IPS DF 6.9 (cell line): ENCODE measurements around the gene MIS12.

Experiments
- DNase-seq: peaks from one replicate; pipeline ENCODE4 v3.0.0-alpha.2; 2013; ENCODE audit warnings: low read depth, low spot score
- H3K27ac ChIP-seq: one replicate; pipeline ENCODE4 v1.5.1; 2013; ENCODE audit warnings: low read length, control low read depth
- H3K27me3 ChIP-seq: 2 replicates; pipeline ENCODE4 v1.6.1; 2013; ENCODE audit warnings: mild to moderate bottlenecking, low read length; ENCODE audit not compliant: control insufficient read depth, insufficient read depth
- H3K36me3 ChIP-seq: 2 replicates; pipeline ENCODE4 v1.6.1; 2013; ENCODE audit warnings: low read length; ENCODE audit not compliant: control insufficient read depth, insufficient read depth
- H3K4me1 ChIP-seq: 2 replicates; pipeline ENCODE4 v1.6.1; 2013; ENCODE audit warnings: low read length; ENCODE audit not compliant: control insufficient read depth, insufficient read depth
- H3K4me3 ChIP-seq: 2 replicates; pipeline ENCODE4 v1.5.1; 2013; ENCODE audit warnings: mild to moderate bottlenecking, low read length
- H3K9me3 ChIP-seq: 2 replicates; pipeline ENCODE4 v1.6.1; 2013; ENCODE audit warnings: low read length, inconsistent platforms; ENCODE audit not compliant: control insufficient read depth, insufficient read depth
- WGBS: extraction: QIAGEN DNeasy Blood & Tissue Kit; methylation state at CpG from one replicate; pipeline ENCODE4 v1.1.7; 2013; ENCODE audit warnings: mixed read lengths, missing lambda C conversion rate; ENCODE audit not compliant: insufficient read length, insufficient coverage; 5-methylcytosine and 5-hydroxymethylcytosine counted together

MIS12 gene

GRCh38 chr17:5513628-5514027, 27.3 kb downstream of the MIS12 start:
- Histone ChIP-seq H3K4me3 (no peak overlapping the region), H3K4me1 (no peaks in the 10 kb centered on the region), H3K27me3 (no peaks in the 10 kb centered on the region), H3K9me3 (no peaks in the 10 kb centered on the region), H3K36me3 (no peaks in the 10 kb centered on the region), H3K27ac (no peak overlapping the region)
- WGBS: no CpG with 5 or more reads among the region's 7 CpGs
- no peak for DNase-seq

- H3K27ac ChIP-seq: no peak overlapping the region
- H3K36me3 ChIP-seq: no peaks in the 10 kb centered on the region
Measured at GRCh38 chr17:5514976-5515375, 28.6 kb downstream of the MIS12 start.

GRCh38 chr17:5516060-5516792, 29.9 kb downstream of the MIS12 start:
- DNase-seq: no peak
- Histone ChIP-seq H3K27ac (no peak overlapping the region), H3K4me3 (no peak overlapping the region)

More at GRCh38 chr17:5514976-5515375, 28.6 kb downstream of the MIS12 start:
- Histone ChIP-seq H3K4me1 (no peaks in the 10 kb centered on the region), H3K9me3 (no peaks in the 10 kb centered on the region), H3K4me3 (no peak overlapping the region), H3K27me3 (no peaks in the 10 kb centered on the region)
- DNase-seq: no peak
- WGBS: no CpG with 5 or more reads among the region's 10 CpGs

GRCh38 chr17:5522476-5522875, 36.1 kb downstream of the MIS12 start:
- Histone ChIP-seq H3K4me1 (no peaks in the 10 kb centered on the region), H3K4me3 (no peak overlapping the region), H3K27ac (no peak overlapping the region), H3K9me3 (no peaks in the 10 kb centered on the region), H3K36me3 (no peaks in the 10 kb centered on the region), H3K27me3 (no peaks in the 10 kb centered on the region)
- WGBS: no CpG with 5 or more reads among the region's 1 CpG
- no peak for DNase-seq

More at GRCh38 chr17:5516060-5516792, 29.9 kb downstream of the MIS12 start:
- H3K36me3 ChIP-seq: no peaks in the 10 kb centered on the region
- no peaks in the 10 kb centered on the region for H3K4me1 ChIP-seq
- no peaks in the 10 kb centered on the region for H3K27me3 ChIP-seq
- WGBS: no CpG with 5 or more reads among the region's 5 CpGs
- no peaks in the 10 kb centered on the region for H3K9me3 ChIP-seq

GRCh38 chr17:5523249-5523648, 36.9 kb downstream of the MIS12 start:
- DNase-seq: no peak
- Histone ChIP-seq H3K27ac (no peak overlapping the region), H3K36me3 (no peaks in the 10 kb centered on the region), H3K9me3 (no peaks in the 10 kb centered on the region), H3K4me1 (no peaks in the 10 kb centered on the region), H3K4me3 (no peak overlapping the region), H3K27me3 (no peaks in the 10 kb centered on the region)
- WGBS: no CpG with 5 or more reads among the region's 5 CpGs

GRCh38 chr17:5526821-5527598, 40.6 kb downstream of the MIS12 start:
- WGBS: no CpG with 5 or more reads among the region's 14 CpGs
- H3K27ac ChIP-seq: no peak overlapping the region
- H3K27me3 ChIP-seq: no peaks in the 10 kb centered on the region
- H3K4me1 ChIP-seq: no peaks in the 10 kb centered on the region
- H3K9me3 ChIP-seq: no peaks in the 10 kb centered on the region
- no peaks in the 10 kb centered on the region for H3K36me3 ChIP-seq
- no peak overlapping the region for H3K4me3 ChIP-seq
- no peak for DNase-seq

DNA sequence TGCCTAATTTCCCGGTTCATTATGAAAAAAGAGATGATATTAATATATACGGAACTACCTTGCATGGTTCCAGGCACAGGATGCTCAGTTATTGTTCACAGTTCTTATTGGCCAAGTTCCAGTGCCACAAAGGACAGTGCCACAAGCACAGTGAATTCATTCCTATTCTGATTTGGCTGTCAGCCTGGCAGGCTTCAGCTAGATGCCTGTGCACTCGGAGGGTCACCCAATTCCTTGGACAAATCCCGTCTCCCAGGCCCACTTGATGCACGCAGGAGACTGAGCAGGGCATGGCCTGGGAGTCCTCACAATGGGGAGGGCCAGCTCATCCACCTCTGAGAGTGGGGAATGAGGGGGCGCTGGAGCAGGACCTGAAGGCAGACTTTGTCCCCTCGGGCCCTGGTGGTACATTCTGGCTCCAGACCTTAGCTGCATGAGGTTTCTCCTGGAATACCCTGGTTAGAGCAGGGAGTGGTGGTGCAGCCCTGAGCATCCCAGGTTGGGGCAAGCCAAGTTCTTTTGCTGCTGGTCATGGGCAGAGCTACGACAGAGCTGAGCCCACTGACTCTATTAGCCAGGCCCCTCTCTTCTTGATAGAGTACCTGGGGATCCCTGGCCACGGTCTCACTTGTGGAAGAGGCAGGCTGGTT, 41.4 kb downstream of the MIS12 start:
- Histone ChIP-seq H3K9me3 (no peaks in the 10 kb centered on the region), H3K27ac (no peak overlapping the region), H3K27me3 (no peaks in the 10 kb centered on the region), H3K4me3 (no peak overlapping the region), H3K4me1 (no peaks in the 10 kb centered on the region), H3K36me3 (no peaks in the 10 kb centered on the region)
- no CpG with 5 or more reads among the region's 9 CpGs for WGBS
- no peak for DNase-seq

GRCh38 chr17:5530265-5531084, 44.1 kb downstream of the MIS12 start:
- H3K36me3 ChIP-seq: no peaks in the 10 kb centered on the region
- no CpG with 5 or more reads among the region's 12 CpGs for WGBS

DNA sequence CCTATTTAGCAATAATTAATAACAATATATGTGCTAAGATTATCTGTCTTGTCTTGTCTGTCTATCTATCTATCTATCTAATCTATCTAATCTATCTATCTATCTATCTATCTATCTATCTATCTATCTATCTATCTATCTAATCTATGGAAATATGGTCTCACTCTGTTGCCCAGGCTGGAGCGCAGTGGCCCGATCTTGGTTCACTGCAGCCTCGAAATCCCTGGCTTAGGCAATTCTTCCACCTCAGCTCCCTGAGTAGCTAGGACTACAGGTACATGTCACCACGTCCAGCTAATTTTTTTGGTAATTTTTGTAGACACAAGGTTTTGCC, 44.7 kb downstream of the MIS12 start:
- H3K36me3 ChIP-seq: no peaks in the 10 kb centered on the region

More at GRCh38 chr17:5530265-5531084, 44.1 kb downstream of the MIS12 start:
- Histone ChIP-seq H3K4me3 (no peak overlapping the region), H3K27me3 (no peaks in the 10 kb centered on the region), H3K27ac (no peak overlapping the region), H3K9me3 (no peaks in the 10 kb centered on the region), H3K4me1 (no peaks in the 10 kb centered on the region)
- no peak for DNase-seq

DNA sequence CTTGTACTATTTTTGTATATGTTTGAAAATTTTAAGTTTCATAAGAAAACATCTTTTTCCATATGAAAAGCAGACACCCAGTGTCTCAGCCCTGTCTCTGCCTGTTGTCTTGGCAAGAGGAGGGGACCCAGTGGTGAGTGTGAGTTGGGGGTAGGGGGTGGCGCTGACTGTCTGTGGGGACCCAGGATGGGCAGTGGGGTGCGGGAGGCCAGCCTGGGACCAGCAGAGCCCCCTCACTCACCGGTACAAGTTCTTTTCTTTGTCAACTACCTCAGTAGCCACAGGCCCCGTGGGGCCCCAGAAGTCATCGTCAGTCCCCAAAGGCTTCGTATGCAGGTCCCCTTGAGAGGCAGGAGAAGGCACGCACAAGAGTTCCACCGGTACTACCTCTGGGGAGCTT, 46.2 kb downstream of the MIS12 start:
- no peak overlapping the region for H3K4me3 ChIP-seq
- H3K9me3 ChIP-seq: no peaks in the 10 kb centered on the region
- H3K36me3 ChIP-seq: no peaks in the 10 kb centered on the region
- no peaks in the 10 kb centered on the region for H3K4me1 ChIP-seq
- H3K27me3 ChIP-seq: no peaks in the 10 kb centered on the region
- H3K27ac ChIP-seq: no peak overlapping the region
- no peak for DNase-seq
- no CpG with 5 or more reads among the region's 8 CpGs for WGBS

More for the DNA sequence above, 44.7 kb downstream of the MIS12 start:
- H3K4me3 ChIP-seq: no peak overlapping the region
- no CpG with 5 or more reads among the region's 4 CpGs for WGBS
- no peaks in the 10 kb centered on the region for H3K4me1 ChIP-seq
- H3K27me3 ChIP-seq: no peaks in the 10 kb centered on the region
- DNase-seq: no peak
- no peak overlapping the region for H3K27ac ChIP-seq
- no peaks in the 10 kb centered on the region for H3K9me3 ChIP-seq
